ENCODE results near the gene MTHFD1. TPM values are rescaled to one million over a fixed set of nuclear protein-coding genes. Genes with fewer than 3 reads are reported as not detected.

The MTHFD1 gene
- total and polyA plus RNA-seq, 2 of the 4 experiments (the other 2 are of a cell fraction): 32.2 to 64.9 TPM

- no peaks in the 10 kb centered on the region for H4K20me1 ChIP-seq (ENCODE audit: insufficient read depth, low read length)
- no peaks in the 10 kb centered on the region for H3K4me1 ChIP-seq (ENCODE audit: control insufficient read depth, insufficient read depth, low read length)
- ChIA-PET POLR2A (ENCODE audit: unreplicated experiment) (no interaction called here), CTCF (no interaction called here)
- H2AK5ac ChIP-seq (ENCODE audit: low read depth, low read length): no peak overlapping the region
- H3K9me3 ChIP-seq (ENCODE audit: control insufficient read depth, insufficient read depth, low read length): no peaks in the 10 kb centered on the region
- no peak overlapping the region for H2BK15ac ChIP-seq (ENCODE audit: low read depth, low read length)
- no peak overlapping the region for H2AFZ ChIP-seq (replicated peaks; ENCODE audit: low read length, poor library complexity)
- H3K4me2 ChIP-seq (ENCODE audit: low read depth, low read length): no peak overlapping the region
- H4K91ac ChIP-seq (ENCODE audit: insufficient read depth, low read depth, low read length): no peak overlapping the region
- DNase-seq (no peak), ATAC-seq (ENCODE audit: low read depth) (no peak)
- H3K9ac ChIP-seq (ENCODE audit: low read depth, low read length): no peak overlapping the region
- H2BK20ac ChIP-seq (ENCODE audit: low read depth, low read length): no peak overlapping the region
- no peaks in the 10 kb centered on the region for H3K27me3 ChIP-seq (ENCODE audit: control insufficient read depth, insufficient read depth, low read length)
- no peak overlapping the region for H3K56ac ChIP-seq (ENCODE audit: extremely low read depth, insufficient read depth, low read length)
- no peaks in the 10 kb centered on the region for H3K9me1 ChIP-seq (ENCODE audit: insufficient read depth, low read length)
- H4K5ac ChIP-seq (ENCODE audit: low read depth, low read length): no peak overlapping the region
- in situ Hi-C loops (cut with MboI; ENCODE audit: low sequenced_read_pairs): loop anchor here (25.0 kb wide), 1 partner anchor 476 kb away; no protein-coding TSS in a partner anchor
- no peak overlapping the region for H2AK9ac ChIP-seq (replicated peaks; ENCODE audit: low read depth, low read length, poor library complexity)
- no peak overlapping the region for H3K4ac ChIP-seq (ENCODE audit: low read depth, low read length)
- no peak overlapping the region for H2BK5ac ChIP-seq (ENCODE audit: low read depth, low read length, poor library complexity, severe bottlenecking)
- no TSS peak for BruUV-seq (replicated peaks)
- H3K79me1 ChIP-seq (ENCODE audit: low read depth in 1 of 2, low read length in 2 of 2): peaks cover 2 to 4% of the 10 kb centered on the region in 2 experiments; a peak in 3 of 4 replicates
- no peak overlapping the region for H3K23ac ChIP-seq (ENCODE audit: low read depth, low read length)
- WGBS, 2 experiments (ENCODE audit: extremely low coverage in 2 of 2, insufficient read length in 1 of 2): no CpG with 5 or more reads among the region's 5 CpGs
- H4K8ac ChIP-seq (ENCODE audit: low read depth in 2 of 2, low read length in 2 of 2): no peak overlapping the region
- no peak overlapping the region for H2BK120ac ChIP-seq (ENCODE audit: low read depth, low read length)
- H3K14ac ChIP-seq (replicated peaks; ENCODE audit: low read depth, low read length): no peak overlapping the region
- H3K18ac ChIP-seq (ENCODE audit: low read depth, low read length): no peak overlapping the region
- H3K4me3 ChIP-seq (ENCODE audit: insufficient read depth, low read depth, low read length): no peak overlapping the region
- no peak for TF ChIP-seq NFE2L2 (IDR thresholded peaks at IDR 0.05; ENCODE audit: low read depth, low read length)
- TF ChIP-seq POLR2A (IDR thresholded peaks at IDR 0.05; ENCODE audit: low read depth, low read length): no peak
- no peak for TF ChIP-seq ELK1 (IDR thresholded peaks at IDR 0.05; ENCODE audit: borderline replicate concordance, low read depth, low read length)
- TF ChIP-seq BHLHE40 (IDR thresholded peaks at IDR 0.05; ENCODE audit: low read depth, low read length): no peak
- no peak for TF ChIP-seq CHD1 (IDR thresholded peaks at IDR 0.05; ENCODE audit: low read depth, low read length)
- no peak for TF ChIP-seq CEBPB (IDR thresholded peaks at IDR 0.05; ENCODE audit: low read depth, low read length)
- no peak for TF ChIP-seq MAFK (IDR thresholded peaks at IDR 0.05; ENCODE audit: low read depth, low read length)
- no peak for TF ChIP-seq MXI1 (IDR thresholded peaks at IDR 0.05; ENCODE audit: borderline replicate concordance, low read depth, low read length)
- no peak for TF ChIP-seq RCOR1 (IDR thresholded peaks at IDR 0.05; ENCODE audit: insufficient replicate concordance, low read length)
- TF ChIP-seq SMC3 (IDR thresholded peaks at IDR 0.05; ENCODE audit: low read depth, low read length): no peak
- no peak for TF ChIP-seq RFX5 (IDR thresholded peaks at IDR 0.05; ENCODE audit: low read depth, low read length)
- TF ChIP-seq FOS (IDR thresholded peaks at IDR 0.05; ENCODE audit: low read depth, low read length): no peak
- no peak for TF ChIP-seq RAD21 (IDR thresholded peaks at IDR 0.05; ENCODE audit: low read length)
- dilution Hi-C loops (cut with HindIII; ENCODE audit: low sequenced_read_pairs, unreplicated experiment): no loop called here
- no peak overlapping the region for H3K27ac ChIP-seq (ENCODE audit: insufficient read depth, low read length)
- peaks cover 12% of the 10 kb centered on the region for H3K36me3 ChIP-seq (ENCODE audit: control insufficient read depth, insufficient read depth, low read length)
- intact Hi-C loops (cut with micrococcal nuclease): no loop called here
Measured at GRCh38 chr14:64488590-64489099, 100.5 kb downstream of the MTHFD1 start.

All from IMR-90 (cell line).